Gastroesophageal sphincter (tissue), 3 donors: Measurements from ENCODE around the gene BCAS4.

ENCODE experiments used
- CTCF ChIP-seq, 4 experiments: fragments of 200-600 bp in 2 of 4; fragments of 450-650 bp in 2 of 4; sonication (generic) in 1 of 4; IDR thresholded peaks; one replicate each; pipeline ENCODE4 v1.5.1; 2017 to 2019; ENCODE audit warnings: antibody characterized with exemption in 4 of 4, mild to moderate bottlenecking in 2 of 4, moderate library complexity in 2 of 4
- EP300 ChIP-seq: sonication (generic); formaldehyde crosslinking; IDR thresholded peaks from one replicate; pipeline ENCODE4 v1.6.1; 2017; ENCODE audit warnings: antibody characterized with exemption, mild to moderate bottlenecking
- POLR2A ChIP-seq, 2 donors: fragments of 450-650 bp; IDR thresholded peaks; one replicate each; pipeline ENCODE4 v1.6.1; 2017; ENCODE audit warnings: antibody characterized with exemption in 2 of 2, mild to moderate bottlenecking in 2 of 2, moderate library complexity in 1 of 2
- POLR2AphosphoS5 ChIP-seq: sonication (generic); formaldehyde crosslinking; IDR thresholded peaks from one replicate; pipeline ENCODE4 v1.6.1; 2017; ENCODE audit warnings: antibody characterized with exemption

GRCh38 chr20:50885068-50885467 lies 90.2 kb downstream of the BCAS4 start:
- TF ChIP-seq CTCF (IDR thresholded peaks at IDR 0.05) = no peak
- TF ChIP-seq POLR2A (IDR thresholded peaks at IDR 0.05) = no peak
- TF ChIP-seq POLR2AphosphoS5 = no peak
- TF ChIP-seq EP300 = no peak
